Measurements from ENCODE around the gene TBRG4.

- TF ChIP-seq CTCF (IDR thresholded peaks at IDR 0.05; ENCODE audit: borderline replicate concordance, extremely low read depth, low read length, poor library complexity, severe bottlenecking) (no peak), EZH2 (IDR thresholded peaks at IDR 0.05; ENCODE audit: borderline replicate concordance, low read depth, low read length, severe bottlenecking) (no peak)
Observed at GRCh38 chr7:45133877-45134276, 22.4 kb upstream of the TBRG4 start.
